ENCODE data around the gene ATXN1.

The ATXN1 gene

DNA sequence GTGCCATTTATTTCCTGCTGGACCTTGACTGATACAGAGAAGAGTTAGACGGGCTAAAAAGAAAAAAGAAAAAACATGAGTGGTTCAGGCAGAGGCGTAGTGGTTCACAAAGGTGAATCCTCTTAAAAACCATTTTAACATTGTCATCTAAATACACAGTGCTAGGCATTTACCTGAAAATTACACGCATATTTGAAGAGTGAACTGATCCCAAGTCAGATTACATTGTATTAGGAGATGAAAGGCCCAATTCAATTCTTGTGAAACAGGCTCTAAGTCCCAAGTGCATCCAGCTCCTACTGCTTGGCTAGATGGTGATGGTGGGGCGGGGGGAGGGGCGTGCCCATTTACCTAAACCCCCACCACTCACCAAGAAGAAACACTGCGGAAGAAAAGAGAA, 46.7 kb upstream of the ATXN1 start:
- Histone ChIP-seq H4K20me1 (ENCODE audit: control insufficient read depth, insufficient read depth, low read depth, low read length) (no peaks in the 10 kb centered on the region), H3K27ac (ENCODE audit: low read depth, low read length) (no peak overlapping the region), H3K36me3 (ENCODE audit: control insufficient read depth, low read length) (no peaks in the 10 kb centered on the region), H3K9me2 (replicated peaks; ENCODE audit: control insufficient read depth, low read length) (no peaks in the 10 kb centered on the region), H3F3A (ENCODE audit: control insufficient read depth, insufficient read depth) (no peaks in the 10 kb centered on the region), H3K9me3 (ENCODE audit: control insufficient read depth, insufficient read depth, low read length) (peaks cover 16% of the 10 kb centered on the region; the same call in 1 of the 2 replicates), H3K4me3 (ENCODE audit: low read length) (no peak overlapping the region), H3K4me1 (ENCODE audit: control insufficient read depth, low read length) (no peaks in the 10 kb centered on the region), H3K27me3 (ENCODE audit: control insufficient read depth, low read length) (no peaks in the 10 kb centered on the region), H3K79me2 (ENCODE audit: control insufficient read depth, low read length) (no peaks in the 10 kb centered on the region), H3K4me2 (ENCODE audit: low read length) (no peak overlapping the region)
- no peak for TF ChIP-seq EZH2phosphoT487 (IDR thresholded peaks at IDR 0.05; ENCODE audit: borderline replicate concordance, low read length)

DNA sequence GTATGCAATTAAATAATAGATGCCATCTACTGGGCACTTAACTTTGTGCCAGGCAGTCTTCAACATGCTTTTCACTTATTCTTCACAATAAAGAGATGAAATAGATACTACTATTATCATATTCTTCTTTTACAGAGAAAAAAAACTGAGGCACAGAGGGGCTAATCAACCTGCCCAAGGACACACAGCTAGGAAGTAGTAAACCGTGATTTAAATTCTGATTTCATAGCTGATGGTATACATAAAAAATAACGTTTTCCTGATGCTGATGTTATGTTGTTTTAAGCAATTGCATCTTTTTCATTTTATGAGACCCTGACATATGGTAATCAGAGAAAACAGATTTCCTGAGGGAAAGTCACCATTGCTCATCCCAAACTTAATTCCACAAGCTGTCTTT, 45.1 kb upstream of the ATXN1 start:
- no peaks in the 10 kb centered on the region for H3K4me1 ChIP-seq (ENCODE audit: control insufficient read depth, low read length)
- no peak overlapping the region for H3K27ac ChIP-seq (ENCODE audit: low read depth, low read length)
- H3K4me3 ChIP-seq (ENCODE audit: low read length): no peak overlapping the region
- TF ChIP-seq EZH2phosphoT487 (IDR thresholded peaks at IDR 0.05; ENCODE audit: borderline replicate concordance, low read length): no peak
- TF ChIP-seq, protein P1, sequence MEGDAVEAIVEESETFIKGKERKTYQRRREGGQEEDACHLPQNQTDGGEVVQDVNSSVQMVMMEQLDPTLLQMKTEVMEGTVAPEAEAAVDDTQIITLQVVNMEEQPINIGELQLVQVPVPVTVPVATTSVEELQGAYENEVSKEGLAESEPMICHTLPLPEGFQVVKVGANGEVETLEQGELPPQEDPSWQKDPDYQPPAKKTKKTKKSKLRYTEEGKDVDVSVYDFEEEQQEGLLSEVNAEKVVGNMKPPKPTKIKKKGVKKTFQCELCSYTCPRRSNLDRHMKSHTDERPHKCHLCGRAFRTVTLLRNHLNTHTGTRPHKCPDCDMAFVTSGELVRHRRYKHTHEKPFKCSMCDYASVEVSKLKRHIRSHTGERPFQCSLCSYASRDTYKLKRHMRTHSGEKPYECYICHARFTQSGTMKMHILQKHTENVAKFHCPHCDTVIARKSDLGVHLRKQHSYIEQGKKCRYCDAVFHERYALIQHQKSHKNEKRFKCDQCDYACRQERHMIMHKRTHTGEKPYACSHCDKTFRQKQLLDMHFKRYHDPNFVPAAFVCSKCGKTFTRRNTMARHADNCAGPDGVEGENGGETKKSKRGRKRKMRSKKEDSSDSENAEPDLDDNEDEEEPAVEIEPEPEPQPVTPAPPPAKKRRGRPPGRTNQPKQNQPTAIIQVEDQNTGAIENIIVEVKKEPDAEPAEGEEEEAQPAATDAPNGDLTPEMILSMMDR (IDR thresholded peaks at IDR 0.05; ENCODE audit: low read depth, low read length, poor library complexity, severe bottlenecking): no peak
- no peaks in the 10 kb centered on the region for H3F3A ChIP-seq (ENCODE audit: control insufficient read depth, insufficient read depth)
- no peaks in the 10 kb centered on the region for H4K20me1 ChIP-seq (ENCODE audit: control insufficient read depth, insufficient read depth, low read depth, low read length)
- H3K4me2 ChIP-seq (ENCODE audit: low read length): no peak overlapping the region
- H3K79me2 ChIP-seq (ENCODE audit: control insufficient read depth, low read length): no peaks in the 10 kb centered on the region
- no peaks in the 10 kb centered on the region for H3K36me3 ChIP-seq (ENCODE audit: control insufficient read depth, low read length)
- H3K27me3 ChIP-seq (ENCODE audit: control insufficient read depth, low read length): no peaks in the 10 kb centered on the region
- H3K9me2 ChIP-seq (replicated peaks; ENCODE audit: control insufficient read depth, low read length): no peaks in the 10 kb centered on the region
- peaks cover 2% of the 10 kb centered on the region; the same call in 1 of the 2 replicates for H3K9me3 ChIP-seq (ENCODE audit: control insufficient read depth, insufficient read depth, low read length)

DNA sequence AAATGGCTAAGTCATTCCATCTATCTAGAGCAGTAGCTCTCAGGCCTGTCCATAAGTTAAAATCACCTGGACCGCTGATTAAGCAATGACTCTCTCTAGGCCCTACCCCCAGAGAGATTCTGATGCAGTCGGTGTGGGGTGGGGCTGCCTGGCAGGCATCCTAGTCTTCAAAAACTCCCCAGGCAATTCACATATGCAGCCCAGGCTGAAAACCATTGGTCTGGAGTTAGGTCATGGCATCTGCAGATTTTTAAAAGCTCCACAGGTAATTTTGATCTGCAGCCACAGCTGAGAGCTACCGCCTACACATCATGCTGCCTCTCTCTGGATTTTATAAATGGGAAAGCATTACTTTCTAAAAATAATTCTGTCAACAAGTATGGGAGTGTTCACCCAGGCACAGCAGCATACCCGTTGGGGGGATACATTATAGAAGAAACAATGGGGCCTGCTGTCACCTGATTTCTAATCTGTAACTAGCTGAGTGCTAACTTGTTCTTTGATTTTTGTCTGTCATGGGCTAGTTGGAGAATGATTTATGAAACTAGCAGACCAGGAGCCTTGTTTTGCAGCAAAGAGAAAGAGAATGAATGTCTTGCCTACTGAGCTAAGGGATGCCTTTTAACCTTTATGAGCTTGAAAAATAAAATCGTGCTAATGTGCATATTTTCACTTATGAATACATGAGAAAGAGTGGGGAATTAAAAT, 44.1 kb upstream of the ATXN1 start:
- Histone ChIP-seq H3K4me1 (ENCODE audit: control insufficient read depth, low read length) (no peaks in the 10 kb centered on the region), H3K79me2 (ENCODE audit: control insufficient read depth, low read length) (no peaks in the 10 kb centered on the region), H4K20me1 (ENCODE audit: control insufficient read depth, insufficient read depth, low read depth, low read length) (no peaks in the 10 kb centered on the region), H3K36me3 (ENCODE audit: control insufficient read depth, low read length) (no peaks in the 10 kb centered on the region), H3K4me2 (ENCODE audit: low read length) (no peak overlapping the region), H3K27ac (ENCODE audit: low read depth, low read length) (no peak overlapping the region), H3K4me3 (ENCODE audit: low read length) (no peak overlapping the region), H3F3A (ENCODE audit: control insufficient read depth, insufficient read depth) (no peaks in the 10 kb centered on the region), H3K9me3 (ENCODE audit: control insufficient read depth, insufficient read depth, low read length) (no peaks in the 10 kb centered on the region), H3K9me2 (replicated peaks; ENCODE audit: control insufficient read depth, low read length) (no peaks in the 10 kb centered on the region), H3K27me3 (ENCODE audit: control insufficient read depth, low read length) (no peaks in the 10 kb centered on the region)
- TF ChIP-seq EZH2phosphoT487 (IDR thresholded peaks at IDR 0.05; ENCODE audit: borderline replicate concordance, low read length): no peak
- TF ChIP-seq, protein P1 (IDR thresholded peaks at IDR 0.05; ENCODE audit: low read depth, low read length, poor library complexity, severe bottlenecking): no peak

DNA sequence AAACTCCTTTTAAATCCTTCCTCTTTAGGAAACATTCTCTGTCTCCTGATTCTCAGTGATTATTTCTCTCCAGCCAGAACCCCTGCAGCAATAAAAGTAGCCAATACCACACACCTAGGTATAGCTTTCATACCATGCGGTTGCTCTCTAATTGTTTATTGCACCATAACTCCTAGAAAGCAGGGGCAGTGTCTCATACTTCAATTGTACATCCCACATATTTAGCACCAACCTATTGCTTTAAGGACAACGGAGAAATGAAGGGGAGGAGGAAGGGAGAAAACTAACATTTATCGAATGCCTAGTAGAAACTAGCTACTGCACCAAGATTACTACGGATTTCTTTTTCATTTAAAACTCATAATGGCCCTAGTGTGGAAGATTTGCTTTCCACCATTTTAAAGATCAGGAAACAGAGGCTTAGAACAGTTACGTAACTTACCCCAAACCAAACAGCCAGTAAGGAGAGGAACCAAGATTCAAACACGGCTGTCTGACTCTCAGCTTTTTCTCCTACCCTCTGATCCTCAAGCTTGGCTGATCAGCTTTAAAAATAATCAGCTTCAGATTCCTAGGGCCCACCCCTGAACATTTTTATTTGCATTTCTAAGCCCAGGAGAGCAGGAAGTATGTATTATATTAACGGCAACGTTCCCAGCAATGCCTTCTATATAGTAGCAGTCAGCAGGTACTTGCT, 43.4 kb upstream of the ATXN1 start:
- Histone ChIP-seq H3K4me1 (ENCODE audit: control insufficient read depth, low read length) (no peaks in the 10 kb centered on the region), H4K20me1 (ENCODE audit: control insufficient read depth, insufficient read depth, low read depth, low read length) (no peaks in the 10 kb centered on the region), H3K4me3 (ENCODE audit: low read length) (no peak overlapping the region), H3K27ac (ENCODE audit: low read depth, low read length) (no peak overlapping the region), H3K9me3 (ENCODE audit: control insufficient read depth, insufficient read depth, low read length) (no peaks in the 10 kb centered on the region), H3K27me3 (ENCODE audit: control insufficient read depth, low read length) (no peaks in the 10 kb centered on the region), H3K36me3 (ENCODE audit: control insufficient read depth, low read length) (no peaks in the 10 kb centered on the region), H3F3A (ENCODE audit: control insufficient read depth, insufficient read depth) (no peaks in the 10 kb centered on the region), H3K79me2 (ENCODE audit: control insufficient read depth, low read length) (no peaks in the 10 kb centered on the region), H3K4me2 (ENCODE audit: low read length) (no peak overlapping the region), H3K9me2 (replicated peaks; ENCODE audit: control insufficient read depth, low read length) (no peaks in the 10 kb centered on the region)
- TF ChIP-seq, protein P1 (IDR thresholded peaks at IDR 0.05; ENCODE audit: low read depth, low read length, poor library complexity, severe bottlenecking): no peak
- no peak for TF ChIP-seq EZH2phosphoT487 (IDR thresholded peaks at IDR 0.05; ENCODE audit: borderline replicate concordance, low read length)
